DOHH2 (cell line): ENCODE results near the gene KIRREL3.

Experiments
- EZH2phosphoT487 ChIP-seq: fragments of 200-600 bp; sonication (generic); IDR thresholded peaks from 2 replicates; pipeline ENCODE4 v1.6.1; 2017; ENCODE audit warnings: borderline replicate concordance, mild to moderate bottlenecking, antibody characterized with exemption, low read length, moderate library complexity, mixed read lengths
- TF ChIP-seq, protein P1 (sequence below): fragments of 200-600 bp; sonication (generic); IDR thresholded peaks from one replicate; pipeline ENCODE4 v1.5.1; 2014; ENCODE audit warnings: antibody characterized with exemption, mild to moderate bottlenecking, low read depth, low read length; ENCODE audit not compliant: poor library complexity, severe bottlenecking

DNA sequence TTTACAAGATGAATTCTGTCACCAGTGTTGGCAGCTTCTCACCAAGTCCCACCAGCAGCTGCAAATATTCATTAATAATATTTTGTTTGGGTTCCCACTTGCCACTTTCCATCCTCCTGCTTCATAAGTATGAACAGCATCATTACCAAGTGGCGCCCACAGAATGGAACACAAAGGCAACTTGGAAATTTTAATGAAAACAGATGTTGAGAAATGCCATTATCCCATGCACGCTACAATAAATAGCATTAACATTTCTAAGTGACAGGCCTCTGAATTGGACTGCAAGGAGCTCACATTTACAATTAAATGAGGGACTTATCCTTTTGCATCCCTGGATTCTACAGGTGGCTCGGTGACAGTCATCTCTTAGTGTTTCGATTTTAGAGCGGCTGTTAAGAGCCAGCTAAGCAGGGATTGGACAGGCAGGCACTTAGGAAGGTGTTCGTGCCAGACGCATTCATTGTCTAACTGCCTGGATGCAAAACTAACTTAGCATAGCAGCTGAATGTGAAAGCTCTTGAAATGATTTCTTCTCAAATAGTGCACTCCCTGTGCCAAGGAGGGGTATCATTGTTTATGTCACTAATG is 170.3 kb downstream of the KIRREL3 start:
- TF ChIP-seq, protein P1, sequence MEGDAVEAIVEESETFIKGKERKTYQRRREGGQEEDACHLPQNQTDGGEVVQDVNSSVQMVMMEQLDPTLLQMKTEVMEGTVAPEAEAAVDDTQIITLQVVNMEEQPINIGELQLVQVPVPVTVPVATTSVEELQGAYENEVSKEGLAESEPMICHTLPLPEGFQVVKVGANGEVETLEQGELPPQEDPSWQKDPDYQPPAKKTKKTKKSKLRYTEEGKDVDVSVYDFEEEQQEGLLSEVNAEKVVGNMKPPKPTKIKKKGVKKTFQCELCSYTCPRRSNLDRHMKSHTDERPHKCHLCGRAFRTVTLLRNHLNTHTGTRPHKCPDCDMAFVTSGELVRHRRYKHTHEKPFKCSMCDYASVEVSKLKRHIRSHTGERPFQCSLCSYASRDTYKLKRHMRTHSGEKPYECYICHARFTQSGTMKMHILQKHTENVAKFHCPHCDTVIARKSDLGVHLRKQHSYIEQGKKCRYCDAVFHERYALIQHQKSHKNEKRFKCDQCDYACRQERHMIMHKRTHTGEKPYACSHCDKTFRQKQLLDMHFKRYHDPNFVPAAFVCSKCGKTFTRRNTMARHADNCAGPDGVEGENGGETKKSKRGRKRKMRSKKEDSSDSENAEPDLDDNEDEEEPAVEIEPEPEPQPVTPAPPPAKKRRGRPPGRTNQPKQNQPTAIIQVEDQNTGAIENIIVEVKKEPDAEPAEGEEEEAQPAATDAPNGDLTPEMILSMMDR: no peak
- TF ChIP-seq EZH2phosphoT487: no peak
